Lower leg skin (tissue), 3 donors: ENCODE data around the gene FTL.

Experiments used
- POLR2A ChIP-seq, 2 donors: fragments of 450-650 bp; IDR thresholded peaks; one replicate each; pipeline ENCODE4 v1.6.1; 2016 to 2017; ENCODE audit warnings: antibody characterized with exemption in 2 of 2, mild to moderate bottlenecking in 1 of 2, moderate library complexity in 1 of 2
- TF ChIP-seq, protein P1 (sequence below), 3 donors: fragments of 450-650 bp; IDR thresholded peaks; one replicate each; pipeline ENCODE4 v1.5.1; 2016; ENCODE audit warnings: antibody characterized with exemption in 3 of 3, mild to moderate bottlenecking in 3 of 3, moderate library complexity in 2 of 3

DNA sequence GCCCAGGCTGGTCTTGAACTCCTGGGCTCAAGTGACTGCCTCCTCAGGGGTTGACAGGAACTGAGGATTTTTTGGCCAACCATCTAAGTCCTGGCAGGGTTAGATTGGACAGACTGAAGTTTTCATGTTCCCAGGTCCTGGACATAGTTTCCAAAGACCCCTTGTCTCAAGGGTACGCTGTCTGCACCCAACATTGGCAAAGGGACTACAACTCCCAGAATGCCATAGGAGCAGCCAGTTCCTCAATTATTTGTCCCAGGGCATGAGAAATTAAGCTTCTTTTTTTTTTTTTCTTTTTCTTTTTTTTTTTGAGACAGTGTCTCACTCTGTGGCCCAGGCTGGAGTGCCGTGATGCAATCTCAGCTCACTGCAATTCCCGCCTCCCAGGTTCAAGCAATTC lies 21.1 kb downstream of the FTL start:
- TF ChIP-seq, protein P1, sequence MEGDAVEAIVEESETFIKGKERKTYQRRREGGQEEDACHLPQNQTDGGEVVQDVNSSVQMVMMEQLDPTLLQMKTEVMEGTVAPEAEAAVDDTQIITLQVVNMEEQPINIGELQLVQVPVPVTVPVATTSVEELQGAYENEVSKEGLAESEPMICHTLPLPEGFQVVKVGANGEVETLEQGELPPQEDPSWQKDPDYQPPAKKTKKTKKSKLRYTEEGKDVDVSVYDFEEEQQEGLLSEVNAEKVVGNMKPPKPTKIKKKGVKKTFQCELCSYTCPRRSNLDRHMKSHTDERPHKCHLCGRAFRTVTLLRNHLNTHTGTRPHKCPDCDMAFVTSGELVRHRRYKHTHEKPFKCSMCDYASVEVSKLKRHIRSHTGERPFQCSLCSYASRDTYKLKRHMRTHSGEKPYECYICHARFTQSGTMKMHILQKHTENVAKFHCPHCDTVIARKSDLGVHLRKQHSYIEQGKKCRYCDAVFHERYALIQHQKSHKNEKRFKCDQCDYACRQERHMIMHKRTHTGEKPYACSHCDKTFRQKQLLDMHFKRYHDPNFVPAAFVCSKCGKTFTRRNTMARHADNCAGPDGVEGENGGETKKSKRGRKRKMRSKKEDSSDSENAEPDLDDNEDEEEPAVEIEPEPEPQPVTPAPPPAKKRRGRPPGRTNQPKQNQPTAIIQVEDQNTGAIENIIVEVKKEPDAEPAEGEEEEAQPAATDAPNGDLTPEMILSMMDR (IDR thresholded peaks at IDR 0.05): no peak
- TF ChIP-seq POLR2A (IDR thresholded peaks at IDR 0.05): no peak
